GM04504 (cell line): ENCODE measurements around the gene TP53I13.

Source experiments
- DNase-seq: peaks from one replicate; pipeline ENCODE4 v3.0.0-alpha.2; 2012; ENCODE audit warnings: low read depth

The TP53I13 gene

DNA sequence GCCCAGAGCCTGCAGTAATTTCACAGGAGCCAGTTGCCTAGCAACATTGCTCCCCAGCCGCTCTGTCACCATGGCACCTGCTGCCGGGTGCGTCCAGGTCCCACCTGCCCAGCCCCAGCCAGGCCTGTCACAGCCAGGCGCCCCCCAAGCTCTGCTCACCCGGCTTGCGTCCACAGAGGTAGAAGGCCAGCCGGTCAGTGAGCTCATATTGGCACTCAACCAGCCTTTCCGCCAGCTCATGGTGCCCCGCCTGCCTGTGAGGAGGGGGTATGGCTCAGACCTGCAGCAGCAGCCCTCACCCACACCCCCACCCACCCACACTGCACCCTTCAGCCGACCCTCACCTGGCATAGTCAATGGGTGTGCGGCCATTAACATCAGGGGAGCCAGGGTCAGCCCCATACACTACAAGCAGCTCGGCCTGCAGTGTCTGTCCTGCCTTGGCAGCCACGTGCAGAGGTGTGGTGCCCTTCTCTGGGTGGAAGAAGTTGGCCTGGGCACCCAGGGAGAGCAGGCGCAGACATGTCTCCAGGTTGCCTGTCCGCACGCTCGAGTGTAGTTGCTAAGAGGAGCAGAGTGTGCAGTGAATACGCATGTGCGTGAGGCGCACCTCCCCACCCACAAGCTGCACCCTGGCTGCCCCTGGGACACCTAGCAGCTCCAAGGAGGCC, 13.2 kb downstream of the TP53I13 start:
- DNase-seq, result no peak

DNA sequence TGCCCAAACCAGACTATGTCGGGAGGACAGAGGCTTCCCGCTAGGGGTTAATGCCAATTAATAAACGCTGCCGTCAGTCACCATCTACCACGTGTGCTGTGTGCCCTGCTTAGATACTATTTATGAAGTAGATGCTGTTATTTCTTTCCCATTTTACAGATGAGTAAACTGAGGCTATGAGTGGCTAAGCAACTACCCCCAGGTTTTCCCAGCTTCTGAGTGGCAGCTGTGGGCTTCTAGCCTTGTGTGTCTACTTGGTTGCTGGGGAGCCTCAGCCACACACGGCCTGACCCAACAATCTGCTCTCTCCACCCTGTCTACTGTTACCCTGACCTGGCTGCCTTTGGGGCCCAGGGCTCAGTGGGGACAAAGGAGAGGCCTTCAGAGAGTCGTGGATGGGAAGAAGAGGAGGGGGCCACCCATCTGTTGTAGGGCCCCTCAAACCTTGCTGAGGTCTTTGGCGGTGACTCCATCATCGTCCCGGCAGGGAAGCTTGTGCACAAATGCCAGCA, 13.8 kb downstream of the TP53I13 start:
- DNase-seq, result no peak

DNA sequence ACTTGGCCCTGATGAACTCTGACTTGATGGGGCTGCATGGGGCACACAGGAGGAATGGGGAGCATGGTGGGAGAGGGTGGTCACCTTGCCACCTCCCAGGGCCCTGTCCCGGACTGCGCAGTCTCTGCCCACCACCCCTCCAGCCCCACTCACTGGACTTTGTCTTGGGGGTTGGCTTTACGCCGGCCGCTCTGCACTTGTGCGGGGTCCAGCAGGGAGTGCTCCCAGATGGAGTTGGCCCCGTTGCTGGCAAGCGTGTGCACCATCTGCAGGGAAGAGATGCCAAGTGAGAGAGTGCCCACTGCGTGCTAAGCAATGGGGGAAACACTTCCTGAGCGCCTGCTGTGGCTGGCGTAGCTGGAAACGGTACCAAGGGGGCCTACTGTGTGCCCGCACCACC, 14.3 kb downstream of the TP53I13 start:
- no peak for DNase-seq

DNA sequence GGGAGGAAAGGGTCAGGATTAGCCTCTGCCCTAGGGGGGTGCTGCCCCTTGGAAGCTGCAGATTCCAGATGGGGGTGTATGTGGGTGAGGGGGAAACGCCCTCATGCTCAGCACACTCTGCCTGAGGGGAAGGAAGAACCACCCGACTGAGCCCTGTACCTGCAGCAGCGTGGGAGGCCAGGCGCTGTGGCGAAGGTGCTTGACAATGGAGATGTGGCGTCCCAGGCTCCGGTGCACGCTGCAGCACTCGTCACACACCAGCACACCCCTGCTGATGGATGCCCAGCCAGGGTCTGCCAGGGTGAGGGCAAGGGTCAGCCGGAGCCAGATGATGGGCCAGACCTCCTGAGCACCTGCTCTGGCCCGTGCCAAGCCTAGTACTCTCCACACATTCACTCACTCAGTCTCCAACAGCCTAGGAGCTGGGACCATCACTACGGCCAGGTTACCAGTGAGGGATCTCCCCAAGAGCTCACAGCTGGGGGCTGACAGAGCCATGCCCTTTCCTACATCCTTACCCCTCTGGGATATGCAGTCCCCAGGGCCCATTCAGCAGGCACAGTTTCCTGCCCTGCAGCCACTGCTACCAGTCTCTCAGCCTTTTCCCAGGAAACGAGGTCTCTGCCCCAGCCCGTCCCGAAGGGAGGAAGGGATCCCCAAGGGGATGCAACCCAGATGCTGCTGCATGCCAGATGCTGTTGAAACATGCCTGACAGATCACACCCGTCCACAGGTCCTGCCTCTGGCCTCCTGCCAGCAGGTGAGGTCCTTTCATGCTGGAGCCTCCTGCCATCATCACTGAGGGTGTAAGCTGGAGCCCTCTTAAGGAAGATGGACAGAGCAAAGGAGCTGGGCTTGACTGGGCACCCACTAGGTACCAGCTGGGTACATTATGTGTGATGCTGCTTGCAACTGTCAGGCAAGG, 15.1 kb downstream of the TP53I13 start:
- DNase-seq, result no peak

DNA sequence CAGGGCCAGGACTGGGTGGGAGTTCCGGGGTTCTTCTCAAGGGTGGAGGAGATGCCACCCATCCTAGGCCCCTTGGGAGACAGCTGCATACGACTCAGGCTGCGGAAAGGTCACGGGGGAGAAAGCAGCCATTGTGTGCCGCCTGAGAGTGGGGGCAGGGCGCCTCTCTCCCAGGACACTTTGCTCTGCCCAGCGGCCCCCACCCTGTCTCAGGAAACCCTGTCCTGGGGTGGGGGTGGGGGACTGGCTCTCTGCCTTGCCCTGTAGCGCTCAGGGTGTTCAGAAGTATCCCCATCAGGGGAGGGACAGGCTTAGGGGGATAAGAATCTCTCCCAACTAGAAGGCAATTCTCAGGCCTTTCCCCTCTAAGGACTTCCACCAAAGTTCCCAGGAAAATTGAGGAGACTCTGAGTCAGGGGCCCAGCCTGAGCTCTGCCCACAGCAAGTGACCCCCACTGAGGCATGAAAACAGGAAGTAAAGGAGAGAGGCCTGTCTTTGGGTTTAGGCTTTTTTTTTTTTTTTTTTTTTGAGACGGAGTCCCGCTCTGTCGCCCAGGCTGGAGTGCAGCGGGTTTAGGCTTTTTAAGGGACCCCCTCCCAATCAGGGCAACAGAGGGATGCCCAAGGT, 16.1 kb downstream of the TP53I13 start:
- no peak for DNase-seq

DNA sequence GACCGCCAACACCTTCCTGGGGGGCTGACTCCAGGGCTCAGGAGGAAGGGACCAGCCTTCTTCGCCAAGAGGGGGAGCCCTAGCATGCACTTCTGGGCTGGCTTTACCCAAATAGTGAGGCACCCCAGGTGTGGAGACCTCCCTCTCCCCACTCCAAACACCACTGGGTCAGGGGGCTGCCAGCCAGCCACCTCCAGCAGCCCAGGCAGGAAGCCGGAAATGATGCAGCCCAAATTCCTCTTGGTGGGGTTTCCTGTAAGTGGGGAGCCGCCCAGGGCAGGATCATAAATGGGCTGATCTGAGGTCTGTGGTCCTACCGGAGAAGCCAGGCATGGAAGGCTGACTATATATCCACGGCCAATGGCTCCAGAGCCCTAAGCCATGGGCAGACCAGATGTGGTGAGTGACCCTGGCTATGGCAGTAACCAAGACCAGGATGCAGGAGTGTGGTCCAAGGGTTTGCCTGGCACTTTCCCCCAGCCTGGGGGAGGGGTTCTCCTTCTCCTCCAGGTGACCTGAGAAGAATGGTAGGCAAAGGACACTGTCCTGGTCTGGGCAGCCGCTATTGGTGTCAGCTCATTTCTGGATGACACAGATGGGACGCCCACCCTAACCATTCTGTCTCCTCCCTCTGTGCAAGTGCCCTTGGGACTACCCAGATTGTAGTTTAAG, 16.7 kb downstream of the TP53I13 start:
- no peak for DNase-seq

DNA sequence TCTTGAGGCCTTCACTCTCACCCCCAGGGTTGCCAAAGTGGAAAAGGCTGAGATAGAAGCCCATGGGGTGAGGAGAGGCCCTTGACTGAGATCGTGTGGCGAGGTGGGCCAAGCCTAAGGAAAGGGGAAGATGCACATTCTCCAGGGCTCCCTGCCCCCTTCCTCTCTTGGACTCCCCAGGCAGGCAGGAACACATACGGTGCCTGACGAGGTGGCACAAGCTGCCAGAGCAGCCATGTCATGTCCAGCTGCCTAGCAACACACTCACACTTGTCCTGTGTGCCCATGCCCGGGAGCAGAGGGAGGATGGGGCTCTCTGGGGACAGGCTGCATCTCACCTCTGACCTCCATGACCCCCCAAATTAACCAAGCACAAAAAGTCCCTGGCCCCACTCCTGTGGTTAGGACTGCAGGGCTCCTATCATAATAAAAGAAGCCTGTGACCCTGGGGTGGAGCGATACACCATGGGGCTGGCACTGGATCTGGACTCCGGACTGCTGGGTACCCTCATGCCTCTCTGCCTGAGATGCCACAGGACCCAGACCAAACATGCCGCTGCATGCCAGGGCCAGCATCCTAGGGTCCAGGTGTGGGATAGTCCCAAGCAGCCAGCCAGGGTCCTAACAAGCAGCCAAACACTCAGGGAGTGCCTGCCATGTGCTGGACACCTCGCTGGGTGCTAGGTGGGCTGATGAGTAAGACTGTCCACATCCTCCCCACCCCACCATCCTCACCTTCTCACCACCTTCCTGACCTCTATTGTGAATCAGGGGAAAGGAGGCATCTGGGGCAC, 18.4 kb downstream of the TP53I13 start:
- no peak for DNase-seq

DNA sequence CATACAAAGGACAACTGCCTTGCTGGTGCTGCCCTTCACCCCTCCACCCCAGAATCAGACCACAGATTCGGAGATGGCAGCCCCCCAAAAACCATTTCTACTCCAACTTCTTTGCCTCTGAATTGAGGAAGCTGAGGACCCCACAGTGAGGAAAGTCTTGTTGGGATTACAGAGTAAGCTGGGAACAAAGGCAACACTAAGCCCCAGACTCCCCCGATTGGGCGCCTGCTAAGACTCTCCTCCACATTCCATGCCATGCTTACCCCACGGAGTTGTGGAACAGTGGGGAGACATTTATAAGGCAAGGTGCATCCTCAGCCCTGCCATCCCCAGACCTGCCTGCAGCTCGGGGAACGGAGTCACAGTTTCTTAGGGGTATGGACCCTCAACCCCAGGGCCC, 19.1 kb downstream of the TP53I13 start:
- DNase-seq, result no peak

DNA sequence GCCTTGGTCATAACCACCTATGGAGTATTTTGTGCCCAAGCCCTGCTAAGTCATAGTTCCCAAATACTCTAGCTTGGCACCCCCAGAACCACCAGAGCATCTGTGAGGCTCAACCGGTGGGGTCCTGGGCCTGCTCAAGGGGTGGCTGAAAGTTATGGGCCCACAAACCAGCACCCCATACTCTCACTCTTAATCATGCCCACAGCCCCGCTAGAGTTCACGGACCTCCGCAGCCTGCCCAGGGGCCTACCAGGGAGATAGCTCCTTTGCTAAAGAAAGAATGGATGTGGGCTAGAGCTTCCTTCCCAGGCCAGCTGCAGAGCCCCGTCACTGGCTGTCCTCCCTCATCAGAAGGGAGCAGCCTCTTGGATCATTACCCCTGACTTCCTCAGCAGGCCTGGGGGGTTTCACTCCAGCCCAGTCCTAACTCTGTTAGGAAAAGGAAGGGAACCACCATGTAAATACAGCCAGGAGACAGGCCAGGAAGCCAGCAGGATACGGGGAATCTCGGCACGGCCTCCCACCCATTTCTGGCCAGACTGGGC, 19.6 kb downstream of the TP53I13 start:
- no peak for DNase-seq

DNA sequence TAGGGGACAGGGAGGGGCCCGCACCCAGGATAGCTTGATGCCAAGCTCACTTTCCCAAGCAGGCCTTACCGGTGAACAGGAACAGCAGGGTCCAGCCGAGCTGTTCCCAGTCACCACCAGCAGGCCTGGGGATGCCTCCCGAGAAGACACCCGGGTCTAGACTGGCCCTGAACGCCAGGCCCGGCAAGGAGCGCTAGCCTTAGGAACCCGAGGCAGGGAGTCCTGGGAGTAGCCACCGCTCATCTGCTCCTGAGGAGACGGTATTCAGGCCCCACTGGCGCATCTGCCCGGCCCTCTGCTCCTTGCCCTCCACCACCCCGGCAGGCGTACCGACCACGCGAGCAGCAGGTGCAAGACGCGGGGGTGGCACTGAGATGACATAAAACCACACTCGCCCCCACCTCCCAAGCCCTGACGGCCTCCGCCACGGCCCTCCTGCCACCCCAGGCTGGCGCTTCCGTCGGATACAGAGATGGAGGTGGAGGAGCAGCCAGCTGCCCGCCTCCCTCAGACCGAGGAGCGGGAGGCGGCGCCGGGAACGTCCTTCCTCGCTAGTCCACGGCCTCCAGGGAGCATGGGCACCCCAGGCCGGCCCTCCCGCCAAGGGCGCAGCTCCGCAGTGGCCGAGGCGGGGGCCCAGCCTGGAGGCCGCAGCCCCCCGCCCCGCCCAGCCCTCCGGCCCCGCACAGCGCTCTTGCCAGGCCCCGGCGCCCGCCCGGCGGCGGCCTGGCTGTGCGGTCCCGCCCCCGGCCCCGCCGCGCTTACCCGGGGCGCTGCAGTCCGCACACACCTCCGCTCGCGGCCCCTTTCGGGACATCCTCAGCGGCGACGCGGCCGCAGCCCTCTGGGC, 20.3 kb downstream of the TP53I13 start:
- DNase-seq, result no peak

DNA sequence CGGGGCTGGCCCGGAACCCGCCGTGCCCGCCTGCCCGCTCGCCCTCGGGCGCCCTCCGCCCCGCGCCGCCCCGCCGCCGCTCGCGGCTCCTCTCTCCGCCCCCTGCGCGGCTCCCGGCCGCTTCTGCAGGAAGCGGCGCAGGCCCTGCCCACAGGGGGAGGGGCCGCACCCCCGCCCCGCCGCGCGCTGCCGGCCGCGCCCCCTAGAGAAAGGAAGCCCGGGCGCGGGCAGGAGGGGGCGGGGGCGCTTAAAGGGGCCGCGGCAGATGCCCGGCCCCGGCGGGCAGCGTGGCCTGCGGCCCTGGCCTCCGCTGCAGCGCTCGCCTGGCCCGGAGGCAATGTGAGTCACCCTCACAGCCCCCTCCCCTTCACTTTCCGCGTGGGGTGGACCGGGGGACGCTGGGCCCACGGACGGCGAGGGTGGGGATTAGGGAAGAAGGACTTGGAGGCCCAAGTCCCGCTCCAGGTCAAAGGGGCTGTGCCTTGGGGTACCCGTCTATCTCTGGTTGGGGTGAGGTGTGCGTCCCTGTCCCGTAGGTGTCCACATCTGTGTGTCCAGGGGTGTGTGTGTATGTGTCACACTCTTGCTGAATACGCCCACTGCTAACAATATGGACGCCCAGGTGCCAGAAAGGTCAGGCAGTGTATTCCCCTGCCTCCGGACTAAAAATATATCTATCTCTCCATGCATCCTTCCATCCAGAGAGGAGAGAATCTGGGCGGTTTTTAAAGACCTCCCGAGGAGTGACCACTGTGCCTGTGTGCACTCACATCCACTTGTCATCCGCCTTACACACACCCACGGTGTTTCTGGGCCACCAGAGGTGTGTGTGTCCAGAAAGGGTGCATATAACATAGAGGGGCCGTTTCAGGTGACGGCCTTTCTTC, 21.3 kb downstream of the TP53I13 start, which contains the start of gene GIT1:
Gene GIT1, minus strand, starts transcription at position 125 of the 887 bp plus-strand sequence. CDS start 270 bp downstream, outside the sequence.
- peak; percentile 68 for DNase-seq

DNA sequence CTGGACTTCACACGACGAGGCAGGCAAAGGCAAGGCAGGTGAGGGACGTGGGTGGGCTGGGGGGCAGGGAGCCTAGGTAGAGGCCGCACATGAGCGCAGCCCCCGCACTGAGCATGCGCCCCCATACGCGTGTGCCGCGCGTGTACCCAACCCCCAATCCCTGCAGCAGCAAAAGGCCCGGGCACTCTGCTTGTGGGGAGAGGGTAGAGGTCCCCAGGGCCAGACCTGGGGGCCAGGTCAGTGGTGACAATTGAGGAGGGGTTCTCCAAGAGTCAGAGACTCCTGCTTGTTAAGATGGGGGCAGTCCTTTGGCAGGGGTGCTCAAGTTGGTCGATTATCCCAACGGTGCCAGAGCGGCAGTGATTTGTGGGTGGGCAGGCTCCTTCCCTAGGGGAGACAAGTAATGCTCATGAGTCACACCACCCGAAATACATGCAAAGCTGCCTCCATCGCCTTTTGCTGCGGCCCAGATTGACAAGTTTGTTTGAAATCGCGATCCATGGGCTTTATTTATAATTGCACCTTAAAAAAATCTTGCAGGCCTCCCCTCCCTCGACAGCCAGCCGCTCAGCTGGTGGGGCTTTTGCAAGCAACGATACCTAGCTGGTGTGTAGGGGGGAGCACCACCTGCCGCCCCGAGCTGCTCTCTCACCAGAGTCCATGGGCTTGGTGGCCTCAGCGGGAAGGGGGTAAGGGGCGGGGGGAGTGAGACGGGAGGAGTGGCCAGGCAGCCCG, 22.1 kb downstream of the TP53I13 start:
- DNase-seq, result no peak

DNA sequence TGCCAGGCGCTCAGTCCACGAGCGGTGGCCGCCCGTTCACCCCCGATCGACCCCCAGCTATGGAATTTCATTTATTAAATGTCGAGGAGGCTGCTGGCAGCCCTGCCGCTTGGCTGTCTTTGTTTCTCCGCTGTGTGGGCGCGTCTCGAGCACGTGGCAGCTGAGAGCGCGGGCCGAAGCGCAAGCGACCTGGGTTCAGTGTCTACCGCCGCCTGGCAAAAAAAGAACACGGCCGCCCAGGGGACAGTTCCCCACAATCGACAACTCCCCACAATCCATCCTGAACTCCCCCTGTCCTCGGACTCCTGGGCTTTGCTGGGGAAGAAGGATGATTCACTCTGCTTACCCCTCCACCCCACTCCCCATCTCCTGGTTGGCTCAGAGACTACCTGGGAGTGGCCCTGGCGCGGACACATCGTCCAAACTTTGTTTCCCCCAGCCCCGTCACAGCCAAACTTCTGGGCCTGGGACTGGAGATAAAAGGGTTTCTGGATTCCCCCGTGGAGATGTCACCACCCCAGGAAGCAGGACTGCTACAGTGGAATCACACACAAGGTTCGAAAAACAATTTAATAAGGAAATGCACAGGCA, 22.7 kb downstream of the TP53I13 start:
- no peak for DNase-seq

DNA sequence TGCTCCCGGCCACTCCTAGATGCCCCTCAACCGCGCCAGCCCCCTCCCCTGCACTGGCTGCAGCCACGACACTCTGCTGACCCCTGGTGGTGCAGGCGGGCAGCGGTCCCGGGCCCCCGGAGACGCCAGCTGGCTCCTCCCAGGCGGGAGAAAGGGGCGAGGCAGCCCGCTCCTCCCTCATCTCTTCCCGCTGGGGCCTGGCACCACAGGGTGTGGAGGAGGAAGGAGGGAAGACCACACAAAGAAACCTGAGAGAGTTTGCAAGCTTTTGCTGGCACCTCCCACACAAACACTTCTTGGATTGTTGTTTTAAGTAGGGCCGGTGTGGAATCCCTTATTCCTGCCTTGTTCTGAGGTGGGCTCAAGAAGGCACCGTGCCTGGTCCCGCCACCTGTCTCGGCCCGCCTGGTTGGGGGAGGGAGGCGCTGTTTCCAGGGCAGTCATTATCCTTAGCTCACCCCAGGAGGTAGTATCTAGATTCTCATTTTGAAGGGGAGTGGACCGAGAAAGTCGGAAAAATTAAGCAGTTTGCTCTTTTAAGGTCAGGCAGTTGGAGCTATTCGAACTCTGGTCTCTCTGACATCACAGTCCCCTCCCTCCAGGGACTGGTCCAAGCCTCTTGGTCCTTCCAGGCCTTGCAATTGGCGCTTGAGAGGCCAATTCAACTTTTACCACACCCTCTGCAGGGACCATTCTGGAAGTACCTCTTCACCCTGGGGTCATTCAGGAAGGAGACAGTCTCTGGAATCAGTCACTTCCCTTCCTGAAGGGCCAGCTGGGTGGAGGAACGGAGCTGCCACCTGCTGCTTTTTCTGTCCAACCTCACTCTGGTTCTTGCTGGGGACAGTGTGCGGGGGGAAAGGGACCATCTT, 23.5 kb downstream of the TP53I13 start:
- no peak for DNase-seq

DNA sequence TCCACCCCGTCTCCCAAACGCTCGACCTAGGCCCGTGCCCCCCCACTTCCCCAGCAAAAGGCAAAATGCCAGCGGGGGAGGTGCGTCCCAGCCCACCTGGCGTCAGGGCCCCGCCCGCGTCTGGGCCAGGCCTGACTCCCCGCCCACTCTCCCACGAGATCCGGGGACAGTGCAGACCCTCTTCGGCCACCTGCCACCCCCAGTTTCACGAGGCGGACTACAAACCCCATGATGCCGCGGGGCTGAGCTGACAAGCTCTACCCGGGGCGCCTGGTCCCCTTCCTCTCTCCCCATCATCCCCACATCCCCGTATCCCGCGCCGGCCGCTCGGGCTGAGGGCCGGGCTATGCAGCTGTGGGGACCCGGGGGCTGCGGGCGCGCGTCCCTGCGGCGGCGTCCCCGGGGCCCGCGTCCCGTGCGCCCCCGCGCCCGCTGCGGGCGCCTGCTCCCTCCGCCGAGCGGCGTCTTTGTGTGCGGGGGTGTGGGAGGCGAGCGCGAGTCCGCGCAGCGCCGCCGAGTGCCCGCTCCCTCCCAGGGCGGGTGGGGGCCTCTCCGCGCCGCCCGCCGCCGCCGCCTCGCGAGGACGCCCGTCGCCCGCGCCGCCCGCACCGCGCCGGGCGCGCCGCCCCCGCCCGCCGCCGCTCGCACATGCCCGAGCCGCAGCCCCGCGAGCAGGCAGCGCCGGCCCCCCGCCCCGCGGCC, 24.5 kb downstream of the TP53I13 start, which contains the start of gene ANKRD13B:
Gene ANKRD13B, plus strand, starts transcription at position 283 of the 702 bp plus-strand sequence. CDS start 490 bp downstream, outside the sequence.
- no peak for DNase-seq
